Endothelial cell of umbilical vein (primary cell): ENCODE results near the gene NUTM2G. TPM values are rescaled to one million over a fixed set of nuclear protein-coding genes. Genes with fewer than 3 reads are reported as not detected.
"Not testable (repeated sequence)": the region's sequence is repeated elsewhere in the genome, so short reads cannot be mapped to it uniquely, and the experiment has no call there.

Experiments used
- Bru-seq: library from RNA; stranded (reverse); fragments of 400-500 nt; gene quantifications from one replicate; lab custom pipeline; 2021; lab: Mats Ljungman, UMichigan
- BruChase-seq, 2 experiments: library from RNA; stranded (reverse); fragments of 400-500 nt; gene quantifications; one replicate each; lab custom pipeline; 2021; lab: Mats Ljungman, UMichigan
- BruUV-seq: library from RNA; stranded (reverse); fragments of 400-500 nt; replicated peaks from 2 replicates; lab custom pipeline; 2021; lab: Mats Ljungman, UMichigan
- CTCF ChIA-PET: fragments of 300-600, 350-600 bp; sonication (Branson Sonifier 250); formaldehyde crosslinking; loops from one replicate; lab custom pipeline; 2021; ENCODE audit warnings: antibody characterized with exemption, inconsistent platforms; lab: Charles Lee
- POLR2A ChIA-PET: fragments of 300-600, 350-600 bp; sonication (Branson Sonifier 250); formaldehyde crosslinking; loops from one replicate; lab custom pipeline; 2021; ENCODE audit warnings: antibody characterized with exemption, inconsistent platforms; lab: Charles Lee
- DNase-seq: peaks from one replicate; pipeline ENCODE4 v3.0.0-alpha.2; 2011; ENCODE audit warnings: low read depth, low spot score
- FAIRE-seq: peaks from 2 replicates; lab custom pipeline; 2011; peaks lifted over from hg19 to GRCh38; lab: Jason Lieb, UNC
- H2AFZ ChIP-seq: 2 replicates; pipeline ENCODE4 v1.6.0; 2012; ENCODE audit warnings: low read depth, low read length, control low read depth, inconsistent platforms
- H3K27ac ChIP-seq: 2 replicates; pipeline ENCODE4 v1.5.1; 2011; ENCODE audit warnings: low read depth, mild to moderate bottlenecking, control low read depth, low read length, moderate library complexity; ENCODE audit not compliant: insufficient read depth
- H3K27me3 ChIP-seq, 2 experiments: 2 replicates each; pipeline versions ENCODE4 v1.6.0 to v1.6.1; 2011; ENCODE audit warnings: low read length in 2 of 2, mixed read lengths in 1 of 2; ENCODE audit not compliant: control insufficient read depth in 2 of 2, insufficient read depth in 2 of 2
- H3K36me3 ChIP-seq, 2 experiments: 2 replicates in 1 of 2; 3 replicates in 1 of 2; pipeline ENCODE4 v1.5.1; 2011; ENCODE audit warnings: low read length in 2 of 2, mild to moderate bottlenecking in 1 of 2, moderate library complexity in 1 of 2; ENCODE audit not compliant: control insufficient read depth in 2 of 2, insufficient read depth in 2 of 2; ENCODE audit errors: extremely low read depth in 1 of 2
- H3K4me1 ChIP-seq: 3 replicates; pipeline ENCODE4 v1.5.1; 2011; ENCODE audit warnings: mild to moderate bottlenecking, low read length; ENCODE audit not compliant: control insufficient read depth, insufficient read depth; ENCODE audit errors: extremely low read depth
- H3K4me2 ChIP-seq: 2 replicates; pipeline ENCODE4 v1.6.1; 2011; ENCODE audit warnings: low read length, control low read depth, mixed read lengths; ENCODE audit not compliant: insufficient read depth
- H3K4me3 ChIP-seq, 3 experiments: fragments of 200-600 bp in 1 of 3; sonication (generic), shearing (Covaris generic) in 1 of 3; replicated peaks in 1 of 3; 2 replicates each; pipeline ENCODE4 v1.5.1; 2011 to 2016; ENCODE audit warnings: control low read depth in 3 of 3, low read length in 3 of 3, mild to moderate bottlenecking in 2 of 3, inconsistent platforms in 1 of 3, low read depth in 1 of 3, moderate library complexity in 1 of 3; ENCODE audit not compliant: insufficient read depth in 1 of 3
- H3K79me2 ChIP-seq: 2 replicates; pipeline ENCODE4 v1.6.0; 2012; ENCODE audit warnings: low read length, inconsistent platforms; ENCODE audit not compliant: control insufficient read depth, insufficient read depth
- H3K9ac ChIP-seq: replicated peaks from 2 replicates; pipeline ENCODE3; 2011; ENCODE audit warnings: low read length, control low read depth; ENCODE audit not compliant: insufficient read depth; ENCODE audit errors: extremely low read depth
- H3K9me1 ChIP-seq: replicated peaks from 3 replicates; pipeline ENCODE4 v1.6.0; 2011; ENCODE audit warnings: mild to moderate bottlenecking, low read length; ENCODE audit not compliant: control insufficient read depth, insufficient read depth; ENCODE audit errors: extremely low read depth
- H3K9me3 ChIP-seq: replicated peaks from 2 replicates; pipeline ENCODE4 v1.5.1; 2012; ENCODE audit warnings: low read length, inconsistent platforms; ENCODE audit not compliant: control insufficient read depth, insufficient read depth
- H4K20me1 ChIP-seq: replicated peaks from 2 replicates; pipeline ENCODE3; 2011; ENCODE audit warnings: mild to moderate bottlenecking, low read length; ENCODE audit not compliant: control insufficient read depth, insufficient read depth; ENCODE audit errors: extremely low read depth
- MYC ChIP-seq: IDR thresholded peaks from one replicate; pipeline ENCODE4 v1.6.1; 2011; ENCODE audit warnings: mild to moderate bottlenecking, low read depth, low read length
- POLR2AphosphoS5 ChIP-seq: IDR thresholded peaks from 2 replicates; pipeline ENCODE4 v1.6.1; 2012; ENCODE audit warnings: low read depth, mild to moderate bottlenecking, control low read depth, low read length, moderate library complexity; ENCODE audit not compliant: insufficient read depth
- dilution Hi-C: fragments of 300-500 bp; cut with MboI; formaldehyde crosslinking; loops from one replicate; pipeline ENCODE4 v1.15.0; 2019; ENCODE audit warnings: low sequenced_read_pairs; ENCODE audit not compliant: extremely low pct_ligation_motif_present
- intact Hi-C: fragments of 100-400 bp; cut with micrococcal nuclease; formaldehyde crosslinking; loops from one replicate; pipeline ENCODE4 v1.10.0; 2022
- long read RNA-seq: library from polyadenylated mRNA; stranded (forward); transcript quantifications from one replicate; pipeline ENCODE4 v2.0.0, GENCODE V29; 2021
- polyA minus RNA-seq, 3 experiments: library from RNA; depleted of rRNA, polyadenylated mRNA; stranded (reverse); fragments of >200 nt; gene quantifications; 1 replicate in 1 of 3; 2 replicates in 2 of 3; pipeline ENCODE4 v1.2.3, GENCODE V29; 2011
- polyA plus RNA-seq, 4 experiments: library from polyadenylated mRNA; depleted of rRNA in 3 of 4; stranded (reverse) in 3 of 4; unstranded in 1 of 4; fragments of >200 nt; gene quantifications; 2 replicates each; pipeline versions ENCODE4 v1.2.1 to v1.2.3, GENCODE V29; 2011 to 2012; ENCODE audit warnings: missing spikeins in 1 of 4
- total RNA-seq: library from RNA; stranded (reverse); gene quantifications from 2 replicates; pipeline ENCODE4 v1.2.3, GENCODE V29; 2021
- TF ChIP-seq, protein P1 (sequence below), 2 donors: IDR thresholded peaks; 1 replicate in 1 of 2; 2 replicates in 1 of 2; pipeline ENCODE4 v1.5.1; 2011; ENCODE audit warnings: low read length in 2 of 2, mild to moderate bottlenecking in 2 of 2, moderate library complexity in 2 of 2, control low read depth in 1 of 2, inconsistent platforms in 1 of 2, low read depth in 1 of 2; ENCODE audit not compliant: insufficient read depth in 1 of 2; ENCODE audit errors: extremely low read depth in 1 of 2

The NUTM2G gene, protein sequence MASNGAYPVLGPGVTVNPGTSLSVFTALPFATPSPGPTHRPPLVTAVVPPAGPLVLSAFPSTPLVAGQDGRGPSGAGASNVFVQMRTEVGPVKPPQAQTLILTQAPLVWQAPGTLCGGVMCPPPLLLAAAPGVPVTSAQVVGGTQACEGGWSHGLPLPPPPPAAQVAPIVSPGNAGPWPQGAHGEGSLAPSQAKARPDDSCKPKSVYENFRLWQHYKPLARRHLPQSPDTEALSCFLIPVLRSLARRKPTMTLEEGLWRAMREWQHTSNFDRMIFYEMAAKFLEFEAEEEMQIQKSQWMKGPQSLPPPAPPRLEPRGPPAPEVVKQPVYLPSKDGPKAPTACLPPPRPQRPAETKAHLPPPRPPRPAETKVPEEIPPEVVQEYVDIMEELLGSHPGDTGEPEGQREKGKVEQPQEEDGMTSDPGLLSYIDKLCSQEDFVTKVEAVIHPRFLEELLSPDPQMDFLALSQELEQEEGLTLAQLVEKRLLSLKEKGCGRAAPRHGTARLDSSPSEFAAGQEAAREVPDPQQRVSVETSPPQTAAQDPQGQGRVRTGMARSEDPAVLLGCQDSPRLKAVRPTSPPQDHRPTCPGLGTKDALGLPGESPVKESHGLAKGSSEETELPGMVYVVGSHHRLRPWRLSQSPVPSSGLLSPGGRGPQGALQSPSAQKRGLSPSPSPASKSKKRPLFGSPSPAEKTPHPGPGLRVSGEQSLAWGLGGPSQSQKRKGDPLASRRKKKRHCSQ
- total RNA-seq (not detected in 2 replicates), polyA plus RNA-seq (not detected in 2 replicates), polyA minus RNA-seq (not detected in 2 replicates), Bru-seq, nascent RNA (not detected), BruChase-seq, experiment 1, labeled RNA remaining after a 6-hour chase (not detected), BruChase-seq, experiment 2, labeled RNA remaining after a 2-hour chase (not detected)
- polyA plus RNA-seq (2011; cell fraction: cytosol; rRNA removed), result not detected in 2 replicates
- not detected in 2 replicates for polyA plus RNA-seq (2011; cell fraction: nucleus; rRNA removed)
- polyA plus RNA-seq (2012), result 0.38 and 0.50 TPM in 2 replicates
- polyA minus RNA-seq (2011; cell fraction: cytosol; rRNA and poly(A)+ RNA removed), result not detected
- not detected in 2 replicates for polyA minus RNA-seq (2011; cell fraction: nucleus; rRNA and poly(A)+ RNA removed)
- long read RNA-seq, result 0 reads

DNA sequence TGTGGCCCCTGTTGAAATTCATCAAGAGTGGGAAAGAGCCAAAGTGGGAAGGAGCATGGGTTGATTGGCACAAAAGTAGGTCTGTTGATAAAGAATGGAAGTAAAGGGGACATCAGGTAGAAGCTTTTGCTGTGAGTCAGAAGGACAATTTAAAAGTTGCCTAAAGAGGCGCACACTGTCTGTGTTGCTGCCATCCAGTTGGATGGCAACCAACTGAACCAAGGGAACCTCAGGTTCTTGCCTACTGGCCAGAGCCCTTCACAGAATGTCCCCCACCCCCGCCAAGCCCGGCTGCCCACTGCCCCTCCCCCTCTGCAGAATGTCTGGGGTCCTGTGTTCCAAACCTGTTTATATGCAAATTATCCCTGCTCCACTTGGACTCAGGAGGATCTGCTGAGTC is at the start of gene NUTM2G:
NUTM2G (plus strand) TSS at position 301 of the 400 bp plus-strand sequence. CDS start 182 bp downstream, outside the sequence.
- H3K36me3 ChIP-seq, CTCF ChIA-PET, dilution Hi-C loops, POLR2A ChIA-PET, intact Hi-C loops, H3K9me1 ChIP-seq, H2AFZ ChIP-seq, BruUV-seq, H3K9ac ChIP-seq, FAIRE-seq, H3K27ac ChIP-seq, H3K27me3 ChIP-seq, H4K20me1 ChIP-seq, H3K4me3 ChIP-seq, DNase-seq, H3K9me3 ChIP-seq, H3K79me2 ChIP-seq, H3K4me2 ChIP-seq, H3K4me1 ChIP-seq: not testable (repeated sequence)

DNA sequence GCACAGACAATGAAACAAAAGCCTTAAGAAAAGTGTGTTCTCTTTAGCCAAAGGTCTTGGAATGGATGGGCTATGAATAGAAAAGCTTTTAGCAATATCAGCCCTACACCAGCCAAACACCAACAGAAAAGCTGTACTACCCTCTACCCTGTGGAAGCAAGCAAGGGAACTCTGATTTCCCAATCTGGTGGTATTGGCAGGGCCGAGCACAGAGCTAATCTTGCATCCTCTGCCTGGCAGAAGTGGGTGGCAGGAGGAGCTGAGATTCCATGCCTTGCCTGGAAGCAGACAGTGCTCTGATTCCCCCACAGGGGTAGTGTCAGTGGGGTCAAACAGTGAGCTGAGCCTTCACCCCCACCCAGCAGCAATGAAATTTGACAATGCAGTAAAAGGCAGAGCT is 44.7 kb upstream of the NUTM2G start:
- dilution Hi-C loops (no loop called here), intact Hi-C loops (no loop called here)
- Histone ChIP-seq H3K27ac (no peak overlapping the region), H3K9me1 (no peaks in the 10 kb centered on the region), H3K79me2 (no peaks in the 10 kb centered on the region), H3K36me3 (no peaks in the 10 kb centered on the region), H3K4me2 (no peak overlapping the region), H3K27me3 (no peaks in the 10 kb centered on the region), H3K4me3 (no peak overlapping the region), H3K9me3 (no peaks in the 10 kb centered on the region), H3K9ac (no peak overlapping the region), H4K20me1 (no peaks in the 10 kb centered on the region), H2AFZ (no peak overlapping the region), H3K4me1 (peaks cover 13% of the 10 kb centered on the region)
- DNase-seq, result no peak
- no TSS peak for BruUV-seq
- no peak for FAIRE-seq
- POLR2A ChIA-PET, result interaction anchor here (0.9 kb wide), 1 partner anchor 743 kb away, joined by 3 read pairs; no protein-coding TSS in a partner anchor
- TF ChIP-seq MYC, result no peak
- no peak for TF ChIP-seq POLR2AphosphoS5
- TF ChIP-seq, protein P1, sequence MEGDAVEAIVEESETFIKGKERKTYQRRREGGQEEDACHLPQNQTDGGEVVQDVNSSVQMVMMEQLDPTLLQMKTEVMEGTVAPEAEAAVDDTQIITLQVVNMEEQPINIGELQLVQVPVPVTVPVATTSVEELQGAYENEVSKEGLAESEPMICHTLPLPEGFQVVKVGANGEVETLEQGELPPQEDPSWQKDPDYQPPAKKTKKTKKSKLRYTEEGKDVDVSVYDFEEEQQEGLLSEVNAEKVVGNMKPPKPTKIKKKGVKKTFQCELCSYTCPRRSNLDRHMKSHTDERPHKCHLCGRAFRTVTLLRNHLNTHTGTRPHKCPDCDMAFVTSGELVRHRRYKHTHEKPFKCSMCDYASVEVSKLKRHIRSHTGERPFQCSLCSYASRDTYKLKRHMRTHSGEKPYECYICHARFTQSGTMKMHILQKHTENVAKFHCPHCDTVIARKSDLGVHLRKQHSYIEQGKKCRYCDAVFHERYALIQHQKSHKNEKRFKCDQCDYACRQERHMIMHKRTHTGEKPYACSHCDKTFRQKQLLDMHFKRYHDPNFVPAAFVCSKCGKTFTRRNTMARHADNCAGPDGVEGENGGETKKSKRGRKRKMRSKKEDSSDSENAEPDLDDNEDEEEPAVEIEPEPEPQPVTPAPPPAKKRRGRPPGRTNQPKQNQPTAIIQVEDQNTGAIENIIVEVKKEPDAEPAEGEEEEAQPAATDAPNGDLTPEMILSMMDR (IDR thresholded peaks at IDR 0.05; ENCODE audit: extremely low read depth in 1 of 2, insufficient read depth in 1 of 2, low read depth in 1 of 2, low read length in 2 of 2), result no peak
- CTCF ChIA-PET, result interaction anchor here (1.1 kb wide), 1 partner anchor 9 kb away, joined by 4 read pairs; no protein-coding TSS in a partner anchor
